Dendritic cell treated with granulocyte-macrophage colony-stimulating factor and Interleukin-4, amounts not matched to agents 40 ng/mL and 50 ng/mL, for 4 days (primary cell): Measurements from ENCODE around the gene KRTAP1-3.
"Not testable (repeated sequence)": the region's sequence is repeated elsewhere in the genome, so short reads cannot be mapped to it uniquely, and the experiment has no call there.

Experiments
- H3K27ac Mint-ChIP-seq: one replicate; pipeline ENCODE4 v1.8.0; 2022; ENCODE audit warnings: mild to moderate bottlenecking, mixed read lengths
- H3K27me3 Mint-ChIP-seq: one replicate; pipeline ENCODE4 v1.8.0; 2022; ENCODE audit warnings: mild to moderate bottlenecking, mixed read lengths
- H3K36me3 Mint-ChIP-seq: one replicate; pipeline ENCODE4 v1.8.0; 2022; ENCODE audit warnings: low read depth, mixed read lengths
- H3K4me1 Mint-ChIP-seq: one replicate; pipeline ENCODE4 v1.8.0; 2022; ENCODE audit warnings: low read depth, mixed read lengths
- H3K4me3 Mint-ChIP-seq: one replicate; pipeline ENCODE4 v1.8.0; 2022; ENCODE audit warnings: mild to moderate bottlenecking, moderate library complexity, mixed read lengths
- H3K9me3 Mint-ChIP-seq: one replicate; pipeline ENCODE4 v1.8.0; 2022; ENCODE audit warnings: mixed read lengths
- intact Hi-C: fragments of 100-400 bp; cut with micrococcal nuclease; formaldehyde crosslinking; loops from one replicate; pipeline ENCODE4 v1.15.0; 2022

KRTAP1-3 gene

DNA sequence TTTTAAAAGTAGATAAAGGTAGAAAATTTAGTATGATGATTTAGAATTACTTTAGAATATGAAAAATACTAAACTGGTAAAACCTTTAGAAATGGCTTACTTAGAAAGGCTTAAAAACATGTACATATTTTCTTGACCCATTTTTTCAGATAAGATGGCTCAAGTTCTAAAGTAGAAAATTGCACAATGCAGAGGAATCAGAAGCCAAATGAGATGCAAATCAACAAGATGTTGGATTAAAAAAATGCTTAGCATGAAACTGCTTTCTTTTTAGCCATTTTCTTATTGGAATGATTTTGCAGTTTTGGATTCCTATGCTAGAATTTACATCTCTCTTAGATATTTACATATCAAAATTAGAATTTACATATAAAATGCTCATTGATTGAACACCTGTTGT is 24.2 kb downstream of the KRTAP1-3 start:
- Mint-ChIP-seq H3K4me1 (no peaks in the 10 kb centered on the region), H3K27ac (no peak overlapping the region), H3K4me3 (no peak overlapping the region), H3K27me3 (peaks cover 2% of the 10 kb centered on the region), H3K9me3 (no peaks in the 10 kb centered on the region), H3K36me3 (no peaks in the 10 kb centered on the region)
- intact Hi-C loops: no loop called here

DNA sequence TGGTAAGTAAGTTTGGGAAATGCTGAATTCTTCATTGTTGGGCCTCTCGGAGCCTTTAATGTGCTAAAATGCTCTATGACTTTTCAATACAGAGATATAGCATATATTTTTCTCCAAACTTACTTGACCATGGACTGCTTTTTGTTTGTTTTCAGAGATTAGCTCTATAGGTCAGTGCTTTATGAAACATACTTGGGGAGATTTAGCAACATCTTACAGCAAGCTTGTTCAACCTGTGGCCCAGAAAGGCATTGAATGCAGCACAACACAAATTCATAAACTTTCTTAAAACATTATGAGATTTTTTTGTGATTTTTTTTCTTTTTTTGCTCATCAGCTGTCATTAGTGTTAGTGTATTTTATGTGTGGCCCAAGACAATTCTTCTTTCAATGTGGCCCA is 24.7 kb downstream of the KRTAP1-3 start:
- no peak overlapping the region for H3K4me3 Mint-ChIP-seq
- intact Hi-C loops: no loop called here
- no peak overlapping the region for H3K27ac Mint-ChIP-seq
- H3K36me3 Mint-ChIP-seq: no peaks in the 10 kb centered on the region
- peaks cover 2% of the 10 kb centered on the region for H3K27me3 Mint-ChIP-seq
- no peaks in the 10 kb centered on the region for H3K9me3 Mint-ChIP-seq
- H3K4me1 Mint-ChIP-seq: no peaks in the 10 kb centered on the region

DNA sequence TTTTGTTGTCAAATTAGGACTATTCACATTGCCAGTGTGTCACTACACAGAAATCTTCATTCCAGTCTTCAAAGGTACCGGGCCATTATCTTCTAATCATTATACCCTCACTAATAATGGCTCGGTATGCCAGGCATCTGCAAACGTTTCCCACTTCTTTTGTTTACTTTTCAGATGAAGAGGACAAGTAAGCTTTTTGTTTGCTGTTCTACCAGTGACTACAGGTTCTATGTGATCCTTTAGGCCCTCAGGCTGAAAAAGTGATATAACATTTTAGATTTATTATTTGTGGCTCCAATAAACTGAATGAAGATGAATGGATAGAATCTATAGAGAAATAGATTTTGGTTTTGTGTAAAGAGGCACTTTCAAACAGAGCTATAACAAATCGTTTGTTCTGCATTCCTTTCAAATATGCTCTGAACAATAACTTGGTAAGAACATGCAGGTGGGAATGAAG is 25.3 kb downstream of the KRTAP1-3 start:
- no peak overlapping the region for H3K27ac Mint-ChIP-seq
- H3K36me3 Mint-ChIP-seq: no peaks in the 10 kb centered on the region
- intact Hi-C loops: no loop called here
- H3K27me3 Mint-ChIP-seq: peaks cover 2% of the 10 kb centered on the region
- no peak overlapping the region for H3K4me3 Mint-ChIP-seq
- no peaks in the 10 kb centered on the region for H3K9me3 Mint-ChIP-seq
- H3K4me1 Mint-ChIP-seq: no peaks in the 10 kb centered on the region

DNA sequence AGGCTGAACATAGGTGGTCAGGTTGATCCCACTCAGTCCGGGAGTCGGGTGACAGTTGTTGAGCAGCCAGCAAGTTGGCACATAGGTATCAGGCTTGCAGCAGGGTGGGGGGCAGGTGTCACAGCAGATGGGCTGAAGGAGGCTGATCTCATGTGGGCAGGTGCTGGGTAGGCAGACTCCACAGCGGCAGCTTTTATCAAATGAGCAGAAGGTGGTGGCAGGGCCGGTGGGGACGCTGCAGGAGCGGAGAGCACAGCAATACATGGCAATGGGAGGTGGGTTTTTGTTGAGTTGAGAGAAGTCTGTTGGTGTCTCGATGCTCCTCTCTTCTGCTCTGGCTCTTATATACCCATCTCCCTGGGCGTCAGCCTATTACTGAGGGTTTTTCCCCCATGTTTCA is 25.9 kb downstream of the KRTAP1-3 start, which contains the start of gene KRTAP3-1:
KRTAP3-1 (minus strand) TSS at position 318 of the 400 bp plus-strand sequence; CDS start at position 264, 54 bp downstream.
- Mint-ChIP-seq H3K4me3 (no peak within 1 kb of the TSS), H3K9me3 (no peaks in the 10 kb centered on the region), H3K4me1 (no peaks in the 10 kb centered on the region), H3K27me3 (peaks cover 2% of the 10 kb centered on the region), H3K27ac (no peak within 1 kb of the TSS), H3K36me3 (no peaks in the 10 kb centered on the region)
- intact Hi-C loops: no loop called here

DNA sequence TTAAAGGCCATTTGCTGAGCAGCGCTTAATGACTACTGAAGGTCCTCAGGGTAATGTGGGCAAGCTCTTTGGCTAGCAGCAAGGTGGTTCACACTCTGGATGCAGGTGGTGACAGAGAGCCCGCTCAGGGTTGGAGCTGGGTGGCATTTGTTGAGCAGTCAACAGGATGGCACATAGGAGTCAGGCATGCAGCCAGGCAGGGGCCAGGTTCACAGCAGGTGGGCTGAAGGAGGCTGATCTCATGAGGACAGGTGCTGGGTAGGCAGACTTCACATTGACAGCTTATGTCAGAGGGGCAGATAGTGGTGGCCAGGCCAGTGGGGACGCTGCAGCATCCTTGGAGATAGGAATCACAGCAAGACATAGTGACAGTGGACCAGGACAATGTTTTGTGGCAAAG is 30.3 kb downstream of the KRTAP1-3 start:
- H3K27me3 Mint-ChIP-seq: peaks cover 4% of the 10 kb centered on the region
- H3K9me3 Mint-ChIP-seq: no peaks in the 10 kb centered on the region
- intact Hi-C loops: no loop called here
- no peaks in the 10 kb centered on the region for H3K4me1 Mint-ChIP-seq
- H3K4me3 Mint-ChIP-seq: no peak overlapping the region
- no peaks in the 10 kb centered on the region for H3K36me3 Mint-ChIP-seq
- H3K27ac Mint-ChIP-seq: no peak overlapping the region

DNA sequence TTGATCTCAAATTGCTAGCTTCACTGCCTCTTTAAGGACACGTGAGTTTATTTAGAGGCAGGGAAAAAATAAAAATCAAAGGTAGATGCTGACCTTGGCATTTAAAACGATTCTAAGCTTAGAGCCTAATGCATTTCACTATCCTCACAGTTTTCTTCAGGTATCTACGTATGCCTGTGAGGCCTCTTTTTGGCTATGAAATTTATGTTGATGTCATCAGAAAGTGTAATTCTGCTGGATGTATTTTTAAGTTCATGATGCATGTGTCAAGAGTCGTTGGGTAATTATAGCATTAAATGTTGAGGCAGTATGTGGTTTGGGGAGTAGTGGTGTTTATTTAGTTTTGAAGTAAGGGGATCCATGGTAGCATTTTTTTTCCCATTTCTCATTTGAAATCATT is 30.7 kb downstream of the KRTAP1-3 start:
- Mint-ChIP-seq H3K4me1 (no peaks in the 10 kb centered on the region), H3K4me3 (no peak overlapping the region), H3K36me3 (no peaks in the 10 kb centered on the region), H3K9me3 (no peaks in the 10 kb centered on the region), H3K27me3 (peaks cover 6% of the 10 kb centered on the region), H3K27ac (no peak overlapping the region)
- intact Hi-C loops: no loop called here

DNA sequence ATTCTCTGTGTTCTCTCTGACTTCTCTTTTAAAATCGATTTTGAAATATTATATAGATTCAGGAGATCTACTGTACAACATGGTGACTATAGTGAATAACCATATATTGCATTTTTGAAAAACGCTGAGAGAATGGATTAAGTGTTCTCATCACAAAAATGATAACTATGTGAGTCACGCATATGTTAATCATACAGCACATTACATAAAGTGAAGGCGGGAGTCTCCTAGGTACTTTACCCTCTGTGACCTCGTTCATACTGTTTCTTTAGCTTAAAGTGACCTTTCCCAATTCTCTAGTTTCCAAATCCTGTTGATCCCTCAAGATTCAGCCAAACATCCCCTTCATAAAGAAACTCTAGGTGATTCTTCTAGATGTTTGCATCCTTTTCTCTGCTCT is 31.9 kb downstream of the KRTAP1-3 start:
- H3K27ac Mint-ChIP-seq: no peak overlapping the region
- no peaks in the 10 kb centered on the region for H3K9me3 Mint-ChIP-seq
- H3K36me3 Mint-ChIP-seq: no peaks in the 10 kb centered on the region
- no peaks in the 10 kb centered on the region for H3K4me1 Mint-ChIP-seq
- peaks cover 7% of the 10 kb centered on the region for H3K27me3 Mint-ChIP-seq
- intact Hi-C loops: no loop called here
- no peak overlapping the region for H3K4me3 Mint-ChIP-seq

DNA sequence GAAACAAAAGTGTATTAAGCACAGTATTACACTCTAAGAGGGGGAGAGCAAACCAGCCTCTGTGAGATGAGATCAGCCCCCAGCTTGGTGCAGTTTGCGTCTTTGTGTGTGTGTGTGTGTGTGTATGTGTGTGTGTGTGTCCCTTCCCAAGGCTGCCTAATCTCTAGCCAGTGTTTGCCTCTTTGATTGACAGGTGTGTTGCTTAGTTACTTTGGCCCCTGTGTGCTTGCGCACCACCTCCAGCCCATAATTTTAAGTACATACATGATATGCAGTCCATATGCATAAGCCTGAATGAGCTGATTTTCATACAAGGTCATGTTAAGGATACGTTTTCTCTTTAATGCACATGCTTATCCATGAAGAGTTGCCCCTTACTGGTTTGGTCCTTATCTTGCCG is 32.9 kb downstream of the KRTAP1-3 start:
- Mint-ChIP-seq H3K36me3 (no peaks in the 10 kb centered on the region), H3K27ac (no peak overlapping the region), H3K27me3 (peaks cover 15% of the 10 kb centered on the region), H3K9me3 (no peaks in the 10 kb centered on the region), H3K4me3 (no peak overlapping the region), H3K4me1 (no peaks in the 10 kb centered on the region)
- intact Hi-C loops: no loop called here

DNA sequence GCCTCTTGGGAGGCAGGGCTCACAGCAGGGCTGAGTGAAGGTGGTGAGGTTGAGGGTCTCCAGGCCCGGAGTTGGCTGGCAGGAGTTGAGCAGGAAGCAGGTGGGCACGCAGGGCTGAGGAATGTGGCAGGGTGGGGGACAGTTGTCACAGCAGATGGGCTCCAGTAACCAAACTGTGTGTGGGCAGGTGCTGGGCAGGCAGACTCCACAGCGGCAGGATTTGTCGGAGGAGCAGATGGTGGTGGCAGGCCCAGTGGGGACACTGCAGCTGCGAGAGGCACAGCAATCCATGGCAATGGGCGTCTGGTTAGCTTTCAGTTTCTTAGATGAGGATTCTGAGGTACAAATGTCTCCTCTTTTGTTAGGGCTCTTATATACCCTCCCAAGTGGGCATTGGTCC is 35.1 kb downstream of the KRTAP1-3 start, which contains the start of gene KRTAP3-2:
KRTAP3-2 (minus strand) TSS at position 344 of the 400 bp plus-strand sequence; CDS start at position 291, 53 bp downstream.
- H3K4me3 Mint-ChIP-seq, intact Hi-C loops: not testable (repeated sequence)
- peaks cover 21% of the 10 kb centered on the region for H3K27me3 Mint-ChIP-seq

DNA sequence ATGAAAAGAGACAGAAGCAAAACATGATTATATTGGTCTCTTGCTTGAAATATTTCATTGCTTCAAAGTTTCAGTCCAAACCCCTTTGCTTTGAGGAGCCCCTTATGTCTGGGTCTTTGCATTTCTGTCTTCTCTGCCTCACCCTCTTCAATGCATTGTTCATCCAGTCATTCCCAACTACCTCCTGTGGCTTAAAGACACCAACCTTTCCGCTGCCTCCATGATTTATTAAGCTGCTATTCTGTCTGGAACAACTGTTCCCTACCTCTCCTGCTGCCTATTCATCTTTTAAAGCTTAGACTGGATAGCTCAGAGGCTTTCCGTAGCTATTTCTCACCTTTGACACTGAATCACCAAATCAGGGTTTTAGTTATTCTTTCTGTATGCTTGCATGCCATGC is 37.3 kb downstream of the KRTAP1-3 start:
- H3K9me3 Mint-ChIP-seq: no peaks in the 10 kb centered on the region
- intact Hi-C loops: no loop called here
- peaks cover 30% of the 10 kb centered on the region for H3K27me3 Mint-ChIP-seq
- H3K36me3 Mint-ChIP-seq: no peaks in the 10 kb centered on the region
- H3K27ac Mint-ChIP-seq: no peak overlapping the region
- no peaks in the 10 kb centered on the region for H3K4me1 Mint-ChIP-seq
- no peak overlapping the region for H3K4me3 Mint-ChIP-seq

More for the DNA sequence above, 35.1 kb downstream of the KRTAP1-3 start, which contains the start of gene KRTAP3-2:
- H3K4me1 Mint-ChIP-seq, H3K27ac Mint-ChIP-seq, H3K36me3 Mint-ChIP-seq, H3K9me3 Mint-ChIP-seq: not testable (repeated sequence)

DNA sequence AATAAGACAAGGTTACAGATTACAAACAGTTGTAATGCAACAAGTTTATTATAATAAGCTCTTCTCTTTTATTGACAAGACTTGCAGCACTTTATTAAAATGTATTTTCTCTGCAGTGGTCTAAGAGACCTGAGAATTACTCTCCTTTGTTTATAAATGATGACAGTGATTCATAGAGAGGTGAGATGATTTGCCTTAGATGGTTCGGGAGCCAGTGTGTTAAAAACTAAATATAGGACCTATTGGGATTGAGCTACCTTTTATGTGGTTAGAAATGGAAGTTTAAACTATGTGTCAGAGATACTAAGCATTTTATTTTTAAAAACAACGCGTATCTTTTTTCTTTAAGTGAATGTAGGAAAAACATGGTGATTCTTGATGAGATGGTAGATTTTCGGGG is 37.8 kb downstream of the KRTAP1-3 start:
- Mint-ChIP-seq H3K9me3 (no peaks in the 10 kb centered on the region), H3K27me3 (peaks cover 32% of the 10 kb centered on the region), H3K4me3 (no peak overlapping the region), H3K4me1 (no peaks in the 10 kb centered on the region), H3K27ac (no peak overlapping the region), H3K36me3 (no peaks in the 10 kb centered on the region)
- intact Hi-C loops: no loop called here

DNA sequence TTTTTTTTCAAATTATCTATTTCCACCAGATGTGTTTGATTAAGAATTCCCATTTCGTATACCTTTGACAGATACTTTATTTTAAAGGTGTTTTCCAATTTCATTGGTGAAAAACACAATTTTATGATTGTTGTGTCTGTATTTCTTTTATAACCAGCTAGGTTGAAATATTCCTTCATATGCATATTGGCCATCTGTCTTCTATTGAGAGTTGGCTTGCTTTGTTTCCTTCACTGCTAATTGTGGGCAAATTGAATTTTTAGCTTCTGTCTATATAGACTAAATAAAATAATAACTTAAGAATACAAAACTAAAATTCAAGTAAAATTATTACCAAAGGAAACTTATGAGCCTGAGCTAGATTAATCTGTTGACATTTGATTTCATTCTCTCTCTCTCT is 39.6 kb downstream of the KRTAP1-3 start:
- Mint-ChIP-seq H3K27ac (no peak overlapping the region), H3K4me1 (no peaks in the 10 kb centered on the region), H3K36me3 (no peaks in the 10 kb centered on the region), H3K4me3 (no peak overlapping the region), H3K27me3 (peaks cover 32% of the 10 kb centered on the region), H3K9me3 (no peaks in the 10 kb centered on the region)
- intact Hi-C loops: no loop called here

DNA sequence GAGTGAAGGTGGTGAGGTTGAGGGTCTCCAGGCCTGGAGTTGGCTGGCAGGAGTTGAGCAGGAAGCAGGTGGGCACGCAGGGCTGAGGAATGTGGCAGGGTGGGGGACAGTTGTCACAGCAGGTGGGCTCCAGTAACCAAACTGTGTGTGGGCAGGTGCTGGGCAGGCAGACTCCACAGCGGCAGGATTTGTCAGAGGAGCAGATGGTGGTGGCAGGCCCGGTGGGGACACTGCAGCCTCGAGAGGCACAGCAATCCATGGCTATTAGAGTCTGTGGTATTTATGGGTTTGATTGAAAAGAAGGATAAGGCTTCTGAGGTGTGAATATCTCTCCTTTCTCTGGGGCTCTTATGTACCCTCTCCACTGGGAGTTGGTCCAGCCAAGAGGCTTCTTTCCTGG is 40.8 kb downstream of the KRTAP1-3 start, which contains the start of gene KRTAP3-3:
KRTAP3-3 (minus strand) TSS at position 326 of the 400 bp plus-strand sequence; CDS start at position 259, 67 bp downstream.
- Mint-ChIP-seq H3K9me3 (no peaks in the 10 kb centered on the region), H3K27ac (no peak within 1 kb of the TSS), H3K4me1 (no peaks in the 10 kb centered on the region), H3K27me3 (peaks cover 28% of the 10 kb centered on the region), H3K4me3 (no peak within 1 kb of the TSS), H3K36me3 (no peaks in the 10 kb centered on the region)
- intact Hi-C loops: no loop called here

DNA sequence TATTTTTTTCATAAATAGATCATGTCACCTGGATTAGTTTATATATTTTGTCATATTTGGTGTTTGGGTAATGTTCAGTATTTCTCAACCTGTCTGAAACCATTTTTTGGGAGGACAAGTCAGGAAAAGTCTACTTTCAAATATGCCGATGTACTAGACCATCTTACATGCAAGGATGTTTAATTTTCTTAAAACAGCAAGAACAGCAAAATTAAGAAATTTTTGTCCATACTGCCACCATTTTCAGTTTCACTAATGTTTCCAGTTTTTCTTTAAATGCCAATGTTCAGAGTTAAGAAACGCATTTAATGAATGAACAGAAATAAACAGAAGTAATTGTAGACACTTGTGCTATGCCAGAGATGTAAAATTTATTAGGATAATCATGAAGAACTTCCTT is 41.6 kb downstream of the KRTAP1-3 start:
- intact Hi-C loops: no loop called here

DNA sequence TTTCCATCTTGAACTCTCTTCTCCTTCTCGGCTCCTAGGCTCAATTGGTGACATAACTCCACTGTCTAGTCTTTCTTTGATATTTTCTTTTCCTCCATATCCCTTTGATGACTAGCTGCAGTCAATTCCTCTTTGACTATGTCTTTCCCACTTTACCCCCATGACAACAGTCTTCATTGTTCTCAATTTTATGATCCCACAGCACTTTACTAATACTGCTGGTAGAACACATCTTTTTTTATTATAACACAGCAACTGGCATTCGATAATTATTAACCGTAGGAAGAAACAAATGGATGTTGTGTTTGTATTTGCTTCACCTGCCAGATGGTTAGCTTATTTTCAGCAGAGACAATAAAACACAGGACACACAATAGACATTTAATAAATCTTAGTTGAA is 42.0 kb downstream of the KRTAP1-3 start:
- intact Hi-C loops: no loop called here
- Mint-ChIP-seq H3K27me3 (peaks cover 25% of the 10 kb centered on the region), H3K27ac (no peak overlapping the region), H3K36me3 (no peaks in the 10 kb centered on the region), H3K9me3 (no peaks in the 10 kb centered on the region), H3K4me1 (peaks cover 4% of the 10 kb centered on the region), H3K4me3 (no peak overlapping the region)

More for the DNA sequence above, 41.6 kb downstream of the KRTAP1-3 start:
- Mint-ChIP-seq H3K27ac (no peak overlapping the region), H3K27me3 (peaks cover 26% of the 10 kb centered on the region), H3K9me3 (no peaks in the 10 kb centered on the region), H3K4me1 (no peaks in the 10 kb centered on the region), H3K4me3 (no peak overlapping the region), H3K36me3 (no peaks in the 10 kb centered on the region)
